Measurements from ENCODE around the gene OR4F17.
"Not testable (repeated sequence)": the region's sequence is repeated elsewhere in the genome, so short reads cannot be mapped to it uniquely, and the experiment has no call there.

- TF ChIP-seq CTCF, POLR2A, EP300 (IDR thresholded peaks at IDR 0.05): not testable (repeated sequence)
These were observed 23.3 kb upstream of the OR4F17 start for GRCh38 chr19:83626-84025.
